Fibroblast of lung (primary cell): Measurements from ENCODE around the gene LHX4.

Source experiments
- CTCF ChIP-seq, 2 donors: IDR thresholded peaks in 1 of 2; conservative IDR thresholded peaks in 1 of 2; 1 replicate in 1 of 2; 2 replicates in 1 of 2; pipeline ENCODE4 v1.5.1; 2011 to 2012; ENCODE audit warnings: low read length in 2 of 2, control low read depth in 1 of 2, inconsistent platforms in 1 of 2, low read depth in 1 of 2, mild to moderate bottlenecking in 1 of 2
- EZH2 ChIP-seq: IDR thresholded peaks from 2 replicates; pipeline ENCODE4 v1.5.1; 2012; ENCODE audit warnings: low read length, control low read depth, mild to moderate bottlenecking; ENCODE audit errors: missing control alignments

GRCh38 chr1:180232521-180233043 lies 2.5 kb downstream of the LHX4 start:
- no peak for TF ChIP-seq CTCF (conservative IDR thresholded peaks at IDR 0.05 in 1 of 2, IDR thresholded peaks at IDR 0.05 in 1 of 2; ENCODE audit: low read depth in 1 of 2, low read length in 2 of 2)
- no peak for TF ChIP-seq EZH2
